Activated CD8-positive, alpha-beta memory T cell treated with anti-CD3 and anti-CD28 coated beads, Interleukin-2, amount 10 ng/mL, durations not matched to agents 7 days and 5 days (primary cell): ENCODE measurements around the gene ADCY2. TPM values are rescaled to one million over a fixed set of nuclear protein-coding genes. Genes with fewer than 3 reads are reported as not detected.

Source experiments
- ATAC-seq: fragments of 150-1000 bp; cut with Tn5 transposase; one replicate; pipeline ENCODE4 v1.10.0; 2021; ENCODE audit warnings: moderate library complexity
- CTCF ChIA-PET: fragments of 350-600 bp; sonication (Branson Sonifier 250); formaldehyde crosslinking; loops from one replicate; lab custom pipeline; 2021; ENCODE audit warnings: antibody characterized with exemption; lab: Charles Lee
- DNase-seq: peaks from one replicate; pipeline ENCODE4 v3.0.0-alpha.2; 2020
- H3K27ac Mint-ChIP-seq: one replicate; pipeline ENCODE4 v1.8.0; 2021; ENCODE audit warnings: mild to moderate bottlenecking, mixed read lengths
- H3K27me3 Mint-ChIP-seq: one replicate; pipeline ENCODE4 v1.8.0; 2021; ENCODE audit warnings: mixed read lengths
- H3K36me3 Mint-ChIP-seq: one replicate; pipeline ENCODE4 v1.8.0; 2021; ENCODE audit warnings: mild to moderate bottlenecking, mixed read lengths
- H3K4me1 Mint-ChIP-seq: one replicate; pipeline ENCODE4 v1.8.0; 2021; ENCODE audit warnings: mixed read lengths
- H3K4me3 Mint-ChIP-seq: one replicate; pipeline ENCODE4 v1.8.0; 2021; ENCODE audit warnings: mild to moderate bottlenecking, moderate library complexity, mixed read lengths
- H3K9me3 Mint-ChIP-seq: one replicate; pipeline ENCODE4 v1.8.0; 2022; ENCODE audit warnings: low read depth, mixed read lengths
- total RNA-seq, 2 experiments: library from RNA; stranded (reverse); gene quantifications; one replicate each; pipeline ENCODE4 v1.2.3, GENCODE V29; 2021

ADCY2 gene
- total RNA-seq, 2 experiments from 2014 or later: not detected

DNA sequence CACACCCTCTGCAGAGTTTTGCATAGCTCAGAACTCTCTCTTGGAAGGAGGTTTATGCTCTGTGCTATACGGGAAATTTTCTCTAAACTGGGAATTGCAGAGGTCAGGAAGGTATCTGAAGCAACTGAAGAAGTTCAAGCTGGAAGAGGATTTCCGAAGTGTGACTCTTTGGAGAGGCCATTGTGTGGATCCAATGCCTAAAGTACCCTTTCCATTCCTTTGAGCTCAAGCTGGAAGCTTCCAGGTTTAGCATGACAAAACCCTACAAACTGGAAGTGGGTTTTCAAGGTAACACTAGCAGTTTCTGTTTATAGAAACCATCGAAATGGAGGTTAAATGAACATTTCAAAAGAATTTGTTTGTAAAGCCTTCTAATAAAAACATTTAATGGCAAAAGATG, 267.9 kb downstream of the ADCY2 start:
- peaks cover 5% of the 10 kb centered on the region for H3K9me3 Mint-ChIP-seq
- CTCF ChIA-PET: no interaction called here
- DNase-seq (no peak), ATAC-seq (no peak)
- H3K27me3 Mint-ChIP-seq: no peaks in the 10 kb centered on the region
- no peak overlapping the region for H3K4me3 Mint-ChIP-seq
- H3K4me1 Mint-ChIP-seq: no peaks in the 10 kb centered on the region
- H3K27ac Mint-ChIP-seq: no peak overlapping the region
- H3K36me3 Mint-ChIP-seq: no peaks in the 10 kb centered on the region

DNA sequence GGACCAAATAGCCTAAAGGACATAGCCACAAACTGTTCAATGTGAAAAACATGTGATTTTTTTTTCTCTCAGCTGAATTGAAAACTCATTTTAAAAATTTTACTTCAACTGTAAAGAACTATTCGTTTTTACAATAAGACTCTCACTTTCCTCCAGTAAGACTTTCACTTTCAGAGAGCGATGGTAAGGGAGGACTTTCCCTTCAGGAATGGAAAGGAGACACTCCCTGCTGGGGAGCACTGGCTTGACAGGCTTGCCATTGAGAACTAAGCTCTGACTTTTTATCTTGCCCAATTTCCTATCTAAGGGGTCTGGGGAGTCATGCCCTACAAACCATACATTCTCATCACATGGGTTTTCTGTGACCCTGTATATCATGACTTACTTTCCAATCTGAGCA, 268.3 kb downstream of the ADCY2 start:
- Mint-ChIP-seq H3K4me1 (no peaks in the 10 kb centered on the region), H3K9me3 (peaks cover 5% of the 10 kb centered on the region), H3K36me3 (no peaks in the 10 kb centered on the region), H3K4me3 (no peak overlapping the region), H3K27me3 (no peaks in the 10 kb centered on the region), H3K27ac (no peak overlapping the region)
- DNase-seq: no peak
- no peak for ATAC-seq
- CTCF ChIA-PET: no interaction called here

DNA sequence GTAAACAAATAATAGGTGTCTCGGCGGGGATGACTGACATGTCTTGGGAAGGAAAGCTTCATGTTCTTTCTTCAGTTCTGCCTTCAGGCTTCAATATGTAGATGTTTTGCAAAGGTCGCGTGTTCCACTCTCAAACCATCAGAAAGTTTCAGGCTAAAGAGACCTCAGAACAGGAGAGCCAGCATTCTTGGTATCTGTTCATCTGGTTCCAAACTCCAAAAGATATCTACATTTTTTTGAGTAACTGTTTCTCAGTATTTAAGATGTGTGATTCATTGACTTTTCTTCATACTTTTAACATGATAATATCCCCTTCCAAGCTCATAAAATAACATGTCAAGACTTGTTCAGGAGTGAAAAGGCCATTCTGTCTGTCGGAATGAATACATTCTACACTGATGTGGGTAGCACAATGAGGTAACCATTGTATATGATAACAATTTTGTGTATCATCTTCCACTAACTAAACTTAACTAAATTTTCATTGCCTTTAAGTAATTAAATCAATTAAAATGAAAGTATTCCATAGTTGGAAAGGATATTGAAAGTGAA, 271.4 kb downstream of the ADCY2 start:
- CTCF ChIA-PET: no interaction called here
- Mint-ChIP-seq H3K27ac (no peak overlapping the region), H3K4me3 (no peak overlapping the region), H3K36me3 (no peaks in the 10 kb centered on the region), H3K27me3 (no peaks in the 10 kb centered on the region), H3K4me1 (no peaks in the 10 kb centered on the region), H3K9me3 (peaks cover 5% of the 10 kb centered on the region)
- DNase-seq (no peak), ATAC-seq (no peak)

DNA sequence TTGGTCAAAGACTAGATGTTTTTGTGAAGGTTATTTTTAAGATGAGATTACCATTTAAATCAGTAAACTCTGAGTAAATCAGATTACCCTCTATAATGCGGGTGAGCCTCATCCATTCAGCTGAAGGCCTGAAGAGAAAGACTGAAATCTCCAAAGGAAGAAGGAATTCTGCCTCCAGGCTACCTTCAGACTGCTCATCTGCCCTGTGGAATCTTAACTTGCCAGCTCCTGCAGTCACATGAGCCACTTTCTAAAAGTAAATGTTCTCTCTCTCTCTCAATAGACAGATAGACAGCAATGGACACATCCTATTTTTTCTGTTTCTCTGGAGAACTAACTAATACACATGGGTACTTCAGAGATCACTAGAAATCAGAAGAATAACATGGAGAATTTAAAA, 272.2 kb downstream of the ADCY2 start:
- no peaks in the 10 kb centered on the region for H3K27me3 Mint-ChIP-seq
- H3K4me1 Mint-ChIP-seq: no peaks in the 10 kb centered on the region
- CTCF ChIA-PET: no interaction called here
- H3K27ac Mint-ChIP-seq: no peak overlapping the region
- peaks cover 5% of the 10 kb centered on the region for H3K9me3 Mint-ChIP-seq
- ATAC-seq: no peak
- H3K4me3 Mint-ChIP-seq: no peak overlapping the region
- no peak for DNase-seq
- H3K36me3 Mint-ChIP-seq: no peaks in the 10 kb centered on the region

GRCh38 chr5:7668627-7669026, 272.7 kb downstream of the ADCY2 start:
- CTCF ChIA-PET: no interaction called here

GRCh38 chr5:7671381-7671993, 275.5 kb downstream of the ADCY2 start:
- Mint-ChIP-seq H3K4me3 (no peak overlapping the region), H3K36me3 (no peaks in the 10 kb centered on the region), H3K4me1 (no peaks in the 10 kb centered on the region), H3K27me3 (no peaks in the 10 kb centered on the region), H3K27ac (no peak overlapping the region), H3K9me3 (peaks cover 5% of the 10 kb centered on the region)
- no peak for ATAC-seq
- DNase-seq: no peak
- CTCF ChIA-PET: no interaction called here

More at GRCh38 chr5:7668627-7669026, 272.7 kb downstream of the ADCY2 start:
- Mint-ChIP-seq H3K4me1 (no peaks in the 10 kb centered on the region), H3K4me3 (no peak overlapping the region), H3K9me3 (peaks cover 5% of the 10 kb centered on the region), H3K36me3 (no peaks in the 10 kb centered on the region), H3K27ac (no peak overlapping the region), H3K27me3 (no peaks in the 10 kb centered on the region)
- ATAC-seq (no peak), DNase-seq (no peak)

GRCh38 chr5:7673658-7674057, 277.7 kb downstream of the ADCY2 start:
- Mint-ChIP-seq H3K27ac (no peak overlapping the region), H3K36me3 (no peaks in the 10 kb centered on the region), H3K9me3 (no peaks in the 10 kb centered on the region), H3K4me3 (no peak overlapping the region), H3K4me1 (no peaks in the 10 kb centered on the region), H3K27me3 (no peaks in the 10 kb centered on the region)
- no peak for DNase-seq
- no peak for ATAC-seq
- CTCF ChIA-PET: no interaction called here

DNA sequence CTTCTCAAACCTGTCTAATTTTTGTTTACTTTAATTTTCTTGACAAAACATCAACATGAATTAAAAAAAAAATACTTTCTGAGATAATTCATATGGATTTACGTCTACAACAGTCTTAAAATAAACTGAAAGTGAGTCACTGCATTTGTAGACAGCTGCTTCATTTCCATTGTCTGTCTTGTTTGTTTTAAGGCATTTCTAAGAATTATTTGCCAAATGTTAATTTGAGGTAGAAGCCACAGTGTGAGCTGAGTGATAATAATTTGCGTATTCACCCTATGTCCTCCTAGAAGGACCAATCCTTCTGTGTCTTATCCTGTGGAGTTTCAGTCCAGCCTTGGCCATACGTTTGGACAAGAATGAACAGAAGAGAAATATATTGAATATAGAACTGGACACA, 280.5 kb downstream of the ADCY2 start:
- Mint-ChIP-seq H3K27me3 (no peaks in the 10 kb centered on the region), H3K4me3 (no peak overlapping the region), H3K36me3 (no peaks in the 10 kb centered on the region), H3K27ac (no peak overlapping the region), H3K9me3 (no peaks in the 10 kb centered on the region), H3K4me1 (no peaks in the 10 kb centered on the region)
- CTCF ChIA-PET: no interaction called here
- no peak for DNase-seq
- no peak for ATAC-seq

- Mint-ChIP-seq H3K27ac (no peak overlapping the region), H3K4me1 (no peaks in the 10 kb centered on the region), H3K27me3 (no peaks in the 10 kb centered on the region), H3K4me3 (no peak overlapping the region), H3K36me3 (no peaks in the 10 kb centered on the region), H3K9me3 (no peaks in the 10 kb centered on the region)
- ATAC-seq (no peak), DNase-seq (no peak)
- CTCF ChIA-PET: no interaction called here
Observed at GRCh38 chr5:7678030-7678429, 282.1 kb downstream of the ADCY2 start.

DNA sequence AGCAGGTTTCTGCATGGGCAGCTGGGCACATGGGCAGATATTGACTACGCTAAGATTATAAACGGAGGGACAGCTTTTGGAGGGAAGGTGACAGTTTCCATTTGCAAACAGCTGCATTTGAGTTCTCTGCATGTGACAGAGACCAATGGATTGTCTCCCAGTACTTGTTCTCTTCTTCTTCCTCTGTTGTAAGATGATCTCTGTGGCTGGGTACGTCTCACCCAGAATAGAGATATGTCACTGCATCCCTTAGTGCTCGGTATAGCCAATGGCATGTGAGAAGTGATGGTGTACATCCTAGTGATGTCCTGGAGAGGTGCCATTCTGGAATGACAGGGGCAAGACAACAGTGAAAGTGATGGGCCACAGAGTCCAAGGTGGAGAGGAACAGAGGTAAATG, 283.7 kb downstream of the ADCY2 start:
- no peaks in the 10 kb centered on the region for H3K27me3 Mint-ChIP-seq
- CTCF ChIA-PET: no interaction called here
- DNase-seq: no peak
- ATAC-seq: no peak
- H3K4me3 Mint-ChIP-seq: no peak overlapping the region
- no peaks in the 10 kb centered on the region for H3K36me3 Mint-ChIP-seq
- no peaks in the 10 kb centered on the region for H3K9me3 Mint-ChIP-seq
- H3K4me1 Mint-ChIP-seq: no peaks in the 10 kb centered on the region
- H3K27ac Mint-ChIP-seq: no peak overlapping the region

- H3K9me3 Mint-ChIP-seq: no peaks in the 10 kb centered on the region
- ATAC-seq (no peak), DNase-seq (no peak)
- H3K27me3 Mint-ChIP-seq: no peaks in the 10 kb centered on the region
- H3K4me1 Mint-ChIP-seq: no peaks in the 10 kb centered on the region
- H3K4me3 Mint-ChIP-seq: no peak overlapping the region
- H3K27ac Mint-ChIP-seq: no peak overlapping the region
- no peaks in the 10 kb centered on the region for H3K36me3 Mint-ChIP-seq
- CTCF ChIA-PET: no interaction called here
Observed at GRCh38 chr5:7680260-7680659, 284.3 kb downstream of the ADCY2 start.

DNA sequence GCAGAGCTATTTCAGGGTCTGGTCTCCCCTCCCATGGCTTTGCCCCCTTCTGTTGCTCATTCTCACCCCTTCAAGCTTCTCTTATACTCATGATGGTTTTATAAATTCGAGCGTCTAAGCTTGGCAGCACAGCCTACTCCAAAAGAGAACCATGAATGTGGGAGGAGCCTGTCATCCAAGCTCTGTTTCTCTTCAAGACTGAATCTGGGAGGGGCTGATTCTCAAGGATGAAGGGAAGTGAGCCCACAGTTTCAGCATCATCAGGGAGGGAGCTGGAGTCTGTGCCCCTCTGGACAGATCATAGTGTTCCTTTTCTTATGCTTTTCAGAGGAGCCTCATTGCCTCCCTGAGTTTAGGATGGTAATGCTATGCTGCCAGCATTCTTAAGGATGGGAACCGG, 286.4 kb downstream of the ADCY2 start:
- Mint-ChIP-seq H3K4me3 (no peak overlapping the region), H3K27ac (no peak overlapping the region)
- CTCF ChIA-PET: no interaction called here

DNA sequence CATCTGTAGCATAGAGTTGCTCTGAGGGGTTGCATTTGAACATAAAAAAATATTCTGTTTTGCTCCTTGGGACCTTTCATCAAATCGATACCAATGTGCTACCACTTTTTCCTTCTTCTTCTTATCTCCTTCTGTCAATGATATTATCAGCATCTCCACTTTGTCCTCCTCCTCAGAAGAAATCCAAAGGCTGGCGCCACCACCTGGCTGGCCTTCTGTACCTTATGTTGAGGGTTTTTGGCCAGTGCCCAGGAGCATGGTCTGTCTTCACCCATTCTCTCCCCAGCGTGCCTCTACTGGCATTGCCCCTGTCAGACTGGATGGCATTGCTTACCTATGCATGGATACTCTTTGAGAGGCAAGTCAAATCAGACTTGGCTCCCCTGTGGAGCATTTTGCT, 287.8 kb downstream of the ADCY2 start:
- Mint-ChIP-seq H3K9me3 (no peaks in the 10 kb centered on the region), H3K36me3 (no peaks in the 10 kb centered on the region), H3K27me3 (no peaks in the 10 kb centered on the region), H3K27ac (no peak overlapping the region), H3K4me3 (no peak overlapping the region), H3K4me1 (no peaks in the 10 kb centered on the region)
- ATAC-seq (no peak), DNase-seq (no peak)
- CTCF ChIA-PET: no interaction called here

More for the DNA sequence above, 286.4 kb downstream of the ADCY2 start:
- Mint-ChIP-seq H3K36me3 (no peaks in the 10 kb centered on the region), H3K27me3 (no peaks in the 10 kb centered on the region), H3K4me1 (no peaks in the 10 kb centered on the region), H3K9me3 (no peaks in the 10 kb centered on the region)
- ATAC-seq: no peak
- DNase-seq: no peak

- DNase-seq (no peak), ATAC-seq (no peak)
- Mint-ChIP-seq H3K27me3 (no peaks in the 10 kb centered on the region), H3K36me3 (no peaks in the 10 kb centered on the region), H3K9me3 (no peaks in the 10 kb centered on the region), H3K27ac (no peak overlapping the region), H3K4me1 (no peaks in the 10 kb centered on the region), H3K4me3 (no peak overlapping the region)
- CTCF ChIA-PET: no interaction called here
Observed at GRCh38 chr5:7684826-7685225, 288.9 kb downstream of the ADCY2 start.

DNA sequence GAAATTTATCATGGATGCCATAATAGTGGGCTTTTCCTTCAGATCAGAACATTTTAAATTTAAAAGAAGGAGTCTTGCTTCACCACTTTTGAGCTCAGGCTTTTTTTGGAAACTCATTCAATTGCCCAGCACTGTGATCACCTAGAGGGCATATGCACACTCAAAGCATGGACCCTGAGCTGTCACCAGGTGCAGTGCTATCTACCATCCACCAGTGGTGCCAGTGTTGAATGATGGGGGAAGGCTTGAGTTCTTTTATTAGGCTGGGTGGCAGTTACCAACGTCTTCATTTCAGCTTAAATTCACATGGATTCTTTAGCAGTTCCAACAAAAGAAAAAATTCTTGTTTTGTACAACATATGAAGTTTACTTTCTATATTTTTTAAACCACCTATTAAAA, 290.9 kb downstream of the ADCY2 start:
- Mint-ChIP-seq H3K4me3 (no peak overlapping the region), H3K27ac (no peak overlapping the region), H3K4me1 (no peaks in the 10 kb centered on the region), H3K9me3 (no peaks in the 10 kb centered on the region), H3K36me3 (no peaks in the 10 kb centered on the region), H3K27me3 (no peaks in the 10 kb centered on the region)
- CTCF ChIA-PET: no interaction called here
- ATAC-seq (no peak), DNase-seq (no peak)
